T1000 (cell line): ENCODE measurements around the gene LRG1.
"Not testable (repeated sequence)": the region's sequence is repeated elsewhere in the genome, so short reads cannot be mapped to it uniquely, and the experiment has no call there.

Source experiments
- DNase-seq: peaks from one replicate; lab custom pipeline; 2025; ENCODE audit warnings: mixed read lengths; lab: John Stamatoyannopoulos, UW

Gene LRG1

GRCh38 chr19:4553092-4553695, 13.4 kb upstream of the LRG1 start:
- DNase-seq = no peak

DNA sequence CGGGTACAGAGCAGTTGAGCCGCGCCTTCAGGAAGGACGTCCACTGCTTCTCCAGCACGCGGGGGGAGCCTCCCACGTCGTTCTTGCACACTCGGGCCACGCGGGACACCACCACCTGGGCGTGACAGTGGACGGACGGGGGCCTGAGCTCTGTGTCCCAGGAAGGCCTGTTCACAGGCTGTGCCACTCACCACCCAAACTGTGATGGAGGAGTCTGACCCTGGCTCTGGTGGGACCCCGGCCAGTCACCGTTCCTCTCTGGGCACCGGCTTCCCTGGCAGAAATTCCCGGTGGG, 12.6 kb upstream of the LRG1 start:
- no peak for DNase-seq

GRCh38 chr19:4550479-4551050, 10.7 kb upstream of the LRG1 start:
- no peak for DNase-seq

- DNase-seq = no peak
These were observed 10.2 kb upstream of the LRG1 start for GRCh38 chr19:4550018-4550417.

GRCh38 chr19:4548238-4548584, 8.4 kb upstream of the LRG1 start:
- DNase-seq = no peak

DNA sequence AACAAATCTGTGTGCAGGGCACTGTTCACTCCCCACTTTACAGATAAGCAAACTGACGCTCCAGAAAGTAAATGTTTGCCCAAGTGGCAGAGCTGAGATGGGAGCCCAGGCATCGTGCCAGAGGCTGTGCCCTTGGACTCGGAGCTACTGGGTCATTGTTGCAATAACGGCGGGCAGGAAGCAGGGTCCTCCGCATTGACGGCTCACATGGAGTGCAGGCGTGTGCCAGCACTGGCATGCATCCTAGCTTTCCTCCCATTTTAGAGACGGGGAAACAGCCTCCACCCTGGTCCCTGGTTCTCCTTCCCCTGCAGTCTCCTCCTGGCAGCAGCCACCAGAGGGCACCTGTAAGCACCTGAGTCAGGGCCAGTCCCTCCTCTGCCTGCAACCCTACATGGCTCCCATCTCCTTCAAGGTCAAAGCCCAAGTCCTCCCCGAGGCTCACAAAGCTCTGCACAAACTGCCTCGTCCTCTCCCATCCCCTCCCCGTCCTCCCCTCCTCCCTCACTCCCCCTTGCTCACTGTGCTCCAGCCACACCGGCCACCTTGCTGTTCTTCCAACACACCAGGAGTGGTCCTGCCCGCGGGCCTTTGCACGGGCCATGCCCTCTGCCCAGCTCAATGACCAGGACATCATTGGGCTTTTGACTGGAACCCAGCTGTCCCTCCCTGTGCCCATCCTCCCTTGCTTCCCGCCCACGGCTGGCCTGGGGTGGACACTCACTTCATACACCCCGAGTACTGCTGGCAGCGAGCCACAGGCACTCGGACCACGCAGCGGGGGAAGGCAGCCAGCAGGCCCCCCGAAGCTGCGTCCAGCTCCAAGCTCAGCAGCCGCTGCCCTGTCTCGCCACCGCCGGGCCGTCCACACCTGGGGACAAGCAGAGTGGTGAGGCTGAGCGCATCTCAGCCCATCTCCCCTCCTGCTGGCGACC, 7.7 kb upstream of the LRG1 start:
- no peak for DNase-seq

GRCh38 chr19:4543842-4544647, 4.2 kb upstream of the LRG1 start:
- no peak for DNase-seq

DNA sequence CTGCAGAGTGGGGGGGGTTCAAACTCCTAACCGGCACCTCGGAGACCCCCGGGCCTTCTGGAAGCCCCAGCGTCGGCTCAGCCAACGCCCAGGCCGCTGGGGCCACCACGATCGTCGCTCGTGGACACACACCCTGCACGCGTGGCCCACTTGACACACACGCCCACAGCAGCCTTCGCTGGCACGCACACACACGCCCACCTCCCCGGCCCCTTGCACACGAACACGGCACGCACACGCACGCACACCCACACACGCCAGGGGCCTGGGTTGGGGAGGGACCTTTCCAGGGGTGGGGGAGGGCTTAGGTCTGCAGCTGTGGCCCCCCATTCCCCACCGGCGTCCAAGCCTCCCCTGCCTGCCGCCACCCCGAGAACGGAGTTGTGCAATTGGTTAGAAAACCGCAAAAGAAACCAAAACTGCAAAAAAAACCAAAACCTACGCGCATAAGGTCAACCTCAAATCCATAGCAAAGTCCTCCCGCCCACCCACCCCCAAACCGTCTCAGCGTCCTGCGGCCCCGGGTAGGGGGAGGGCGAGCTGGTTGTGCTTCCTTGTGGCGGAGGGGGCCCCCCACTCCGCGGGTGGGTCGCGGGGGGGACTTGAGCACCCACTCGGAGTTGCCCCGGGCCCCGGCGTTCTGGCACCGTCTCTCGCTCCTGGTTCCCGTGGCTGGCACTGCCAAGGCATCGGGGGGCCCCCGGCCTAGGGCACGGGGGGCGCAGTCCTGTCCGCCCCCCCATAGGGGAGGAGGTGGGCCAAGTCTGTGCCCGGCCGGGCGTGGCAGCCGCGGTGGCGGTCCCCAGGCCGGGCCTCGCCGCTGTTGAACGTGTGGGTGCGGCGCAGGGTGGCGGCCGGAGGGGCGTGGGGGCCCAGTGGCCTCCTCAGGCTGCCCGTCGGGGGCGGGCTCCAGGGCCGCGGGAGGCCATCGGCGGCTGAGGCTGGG, 3.3 kb upstream of the LRG1 start:
- no peak for DNase-seq

- not testable (repeated sequence) for DNase-seq
These were observed 1.9 kb upstream of the LRG1 start for GRCh38 chr19:4541806-4542145.

- no peak for DNase-seq
These were observed 1.4 kb upstream of the LRG1 start for GRCh38 chr19:4541114-4541805.

DNA sequence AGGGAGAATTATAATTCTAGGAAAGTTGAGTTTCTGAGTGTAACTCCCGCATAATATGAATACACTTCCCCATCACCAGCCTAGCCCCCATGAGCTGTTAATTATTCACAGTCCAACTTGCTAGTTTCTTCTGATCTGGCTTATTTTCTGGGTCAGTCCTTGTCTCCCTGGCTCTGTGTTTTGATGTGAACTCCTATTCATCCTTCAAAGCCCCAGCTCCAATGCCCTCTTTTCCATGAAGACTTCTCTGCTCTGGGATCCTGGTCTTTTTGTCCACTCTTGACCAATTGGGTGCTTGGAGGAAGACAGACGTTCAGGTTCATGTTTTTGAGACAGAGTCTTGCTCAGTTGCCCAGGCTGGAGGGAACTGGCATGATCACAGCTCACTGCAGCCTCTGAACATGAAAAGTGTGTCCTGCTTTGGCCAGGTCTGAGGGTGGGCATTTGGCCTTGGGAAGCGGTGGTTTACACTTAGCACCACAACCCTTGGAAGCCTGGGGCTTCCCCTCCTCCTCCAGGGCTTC, 605 bp downstream of the LRG1 start:
- no peak for DNase-seq

GRCh38 chr19:4538601-4538954, 1.3 kb downstream of the LRG1 start:
- no peak for DNase-seq

GRCh38 chr19:4537953-4538600, 1.8 kb downstream of the LRG1 start:
- no peak for DNase-seq

- no peak for DNase-seq
These were observed 3.0 kb downstream of the LRG1 start for GRCh38 chr19:4536798-4537197.

DNA sequence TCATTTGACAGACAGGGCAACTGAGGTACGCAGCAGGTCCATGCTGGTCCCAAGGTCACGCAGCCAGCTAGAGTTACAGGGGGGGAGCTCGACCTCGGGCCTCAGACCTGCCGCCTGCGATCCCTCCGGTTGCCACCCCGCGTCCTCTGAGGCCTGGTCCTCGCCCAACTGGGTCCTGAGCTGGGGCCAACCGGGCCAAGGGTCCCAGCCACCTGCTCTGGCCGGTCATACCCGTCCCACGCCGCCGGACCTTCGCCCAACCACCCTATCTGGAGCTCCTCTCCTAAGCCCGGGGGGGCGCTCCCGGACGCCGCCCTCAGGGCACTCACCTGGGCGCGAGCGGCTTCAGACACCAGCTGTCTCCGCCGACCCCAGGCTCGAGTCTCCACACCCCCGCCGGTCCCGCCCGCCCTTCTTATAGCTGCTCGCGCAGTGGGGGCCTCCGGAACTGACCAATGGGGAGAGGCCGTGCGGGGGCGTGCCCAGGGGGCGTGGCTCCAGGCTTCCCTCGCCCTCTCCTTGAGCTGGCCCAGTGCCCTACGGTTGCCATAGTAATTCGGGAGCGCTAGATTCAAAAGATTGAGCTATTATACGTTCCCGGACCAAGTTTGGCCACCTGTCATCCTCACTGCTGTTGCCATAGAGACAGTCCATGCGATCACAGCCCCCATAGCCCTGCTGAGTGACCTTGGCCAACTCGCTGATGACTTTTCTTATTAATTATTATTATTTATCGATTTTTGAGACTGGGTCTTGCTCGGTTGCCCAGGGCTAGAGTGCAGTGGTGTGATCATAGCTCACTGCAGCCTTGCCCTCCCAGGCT, 4.8 kb downstream of the LRG1 start, which contains the start of gene PLIN5:
TSS of gene PLIN5 (minus strand) at position 389 of the 823 bp plus-strand sequence. CDS start 1,150 bp downstream, outside the sequence.
- DNase-seq = no peak

GRCh38 chr19:4533835-4534424, 5.9 kb downstream of the LRG1 start:
- DNase-seq = no peak

- DNase-seq = no peak
These were observed 6.5 kb downstream of the LRG1 start for GRCh38 chr19:4533334-4533733.

GRCh38 chr19:4531562-4532165, 8.2 kb downstream of the LRG1 start:
- no peak for DNase-seq
